Lung (tissue), 12 donors: Measurements from ENCODE around the gene CENPA. TPM values are rescaled to one million over a fixed set of nuclear protein-coding genes. Genes with fewer than 3 reads are reported as not detected.
A peak's percentile ranks its signal among the peaks of the same experiment; 100 is the strongest.

ENCODE experiments used
- ATAC-seq: fragments of 200-7000 bp; cut with Tn5 transposase; one replicate; pipeline ENCODE4 v1.9.1; 2020; ENCODE audit warnings: moderate number of reproducible peaks; ENCODE audit not compliant: insufficient read depth, low FRiP score
- DNase-seq, 3 donors: peaks; one replicate each; pipeline ENCODE4 v3.0.0-alpha.2; 2013 to 2017
- H3K27ac ChIP-seq, 2 donors: one replicate each; pipeline ENCODE4 v1.5.1; 2013; ENCODE audit warnings: mild to moderate bottlenecking in 2 of 2, moderate library complexity in 2 of 2, control low read depth in 1 of 2, inconsistent platforms in 1 of 2, low read depth in 1 of 2, low read length in 1 of 2
- H3K27me3 ChIP-seq, 3 donors: one replicate each; pipeline ENCODE4 v1.5.1; 2013; ENCODE audit warnings: low read length in 2 of 3; ENCODE audit not compliant: control insufficient read depth in 3 of 3, insufficient read depth in 3 of 3
- H3K36me3 ChIP-seq, 4 donors: one replicate each; pipeline ENCODE4 v1.5.1; 2013; ENCODE audit warnings: low read length in 4 of 4, mild to moderate bottlenecking in 1 of 4, moderate library complexity in 1 of 4; ENCODE audit not compliant: control insufficient read depth in 4 of 4, insufficient read depth in 4 of 4
- H3K4me1 ChIP-seq, 5 donors: one replicate each; pipeline ENCODE4 v1.5.1; 2013; ENCODE audit warnings: low read length in 5 of 5, mild to moderate bottlenecking in 2 of 5, moderate library complexity in 1 of 5; ENCODE audit not compliant: control insufficient read depth in 5 of 5, insufficient read depth in 5 of 5
- H3K4me3 ChIP-seq: one replicate; pipeline ENCODE4 v1.5.1; 2013; ENCODE audit warnings: mild to moderate bottlenecking, control low read depth, moderate library complexity
- H3K9ac ChIP-seq, 2 donors: one replicate each; pipeline ENCODE4 v1.5.1; 2013; ENCODE audit warnings: low read length in 2 of 2, control low read depth in 1 of 2; ENCODE audit not compliant: insufficient read depth in 1 of 2
- H3K9me3 ChIP-seq, 4 donors: one replicate each; pipeline ENCODE4 v1.5.1; 2013; ENCODE audit warnings: low read length in 3 of 4, mild to moderate bottlenecking in 1 of 4, moderate library complexity in 1 of 4; ENCODE audit not compliant: control insufficient read depth in 4 of 4, insufficient read depth in 3 of 4
- WGBS, 2 donors: extraction: QIAGEN DNeasy Blood & Tissue Kit; methylation state at CpG; one replicate each; pipeline ENCODE4 v1.1.7; 2013; 5-methylcytosine and 5-hydroxymethylcytosine counted together
- polyA plus RNA-seq, 2 donors: library from polyadenylated mRNA; stranded (reverse); fragments of 200-250 nt; gene quantifications; one replicate each; pipeline ENCODE4 v1.2.1, GENCODE V29; 2013
- total RNA-seq, 2 donors: library from RNA; depleted of rRNA in 1 of 2; stranded (reverse); fragments of >200 nt in 1 of 2; gene quantifications; one replicate each; pipeline ENCODE4 v1.2.1, GENCODE V29; 2014 to 2021
- TF ChIP-seq, protein P1 (sequence below): IDR thresholded peaks from 2 replicates; pipeline ENCODE4 v1.5.1; 2012; ENCODE audit warnings: mild to moderate bottlenecking; ENCODE audit errors: control extremely low read depth, extremely low read depth
- donor health status: control.
- donor health status: control.
- donor health status: Bipolar disorder and iron deficiency.
- donor health status: healthy.
- donor health status: DM: yes; HTN: yes; CAD: no.

The CENPA gene
- total and polyA plus RNA-seq, 4 donors: 0.71 to 1.5 (median 0.95) TPM

DNA sequence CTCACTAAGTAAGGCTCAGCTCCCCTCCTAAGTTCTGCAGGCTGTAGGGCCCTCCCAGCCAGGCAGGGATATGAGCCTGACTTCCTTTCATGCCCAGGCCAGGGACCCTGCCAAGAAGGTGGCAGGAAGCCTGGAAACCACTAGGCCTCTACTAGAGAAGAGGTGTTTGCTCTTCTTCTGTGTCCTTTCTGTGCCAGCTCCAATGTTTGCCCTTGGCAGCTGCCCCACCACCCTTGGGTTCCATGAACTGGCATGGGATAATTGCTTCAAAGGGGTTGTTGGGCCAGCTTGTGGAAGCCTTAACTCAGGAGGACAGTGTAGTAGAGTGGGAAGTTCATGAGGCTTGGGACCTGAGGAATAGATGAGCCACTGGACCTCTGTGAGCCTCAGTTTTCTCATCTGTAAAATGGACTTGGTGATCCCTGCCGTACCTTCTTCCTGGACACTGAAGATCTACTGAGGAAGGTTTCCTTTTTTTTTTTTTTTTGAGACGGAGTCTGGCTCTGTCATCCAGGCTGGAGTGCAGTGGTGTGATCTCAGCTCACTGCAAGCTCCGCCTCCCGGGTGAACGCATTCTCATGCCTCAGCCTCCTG, 17.9 kb upstream of the CENPA start:
- TF ChIP-seq, protein P1, sequence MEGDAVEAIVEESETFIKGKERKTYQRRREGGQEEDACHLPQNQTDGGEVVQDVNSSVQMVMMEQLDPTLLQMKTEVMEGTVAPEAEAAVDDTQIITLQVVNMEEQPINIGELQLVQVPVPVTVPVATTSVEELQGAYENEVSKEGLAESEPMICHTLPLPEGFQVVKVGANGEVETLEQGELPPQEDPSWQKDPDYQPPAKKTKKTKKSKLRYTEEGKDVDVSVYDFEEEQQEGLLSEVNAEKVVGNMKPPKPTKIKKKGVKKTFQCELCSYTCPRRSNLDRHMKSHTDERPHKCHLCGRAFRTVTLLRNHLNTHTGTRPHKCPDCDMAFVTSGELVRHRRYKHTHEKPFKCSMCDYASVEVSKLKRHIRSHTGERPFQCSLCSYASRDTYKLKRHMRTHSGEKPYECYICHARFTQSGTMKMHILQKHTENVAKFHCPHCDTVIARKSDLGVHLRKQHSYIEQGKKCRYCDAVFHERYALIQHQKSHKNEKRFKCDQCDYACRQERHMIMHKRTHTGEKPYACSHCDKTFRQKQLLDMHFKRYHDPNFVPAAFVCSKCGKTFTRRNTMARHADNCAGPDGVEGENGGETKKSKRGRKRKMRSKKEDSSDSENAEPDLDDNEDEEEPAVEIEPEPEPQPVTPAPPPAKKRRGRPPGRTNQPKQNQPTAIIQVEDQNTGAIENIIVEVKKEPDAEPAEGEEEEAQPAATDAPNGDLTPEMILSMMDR: no peak
- no peaks in the 10 kb centered on the region for H3K9me3 ChIP-seq
- H3K4me3 ChIP-seq: no peak overlapping the region
- H3K27ac ChIP-seq: no peak overlapping the region
- 94 to 97% methylated on average over 4 to 5 of the region's 5 CpGs for WGBS, 2 donors
- no peak overlapping the region for H3K9ac ChIP-seq
- H3K27me3 ChIP-seq: no peaks in the 10 kb centered on the region
- ATAC-seq (no peak), DNase-seq (no peak)
- peaks cover 0 to 45% (median 20%) of the 10 kb centered on the region in 5 donors for H3K4me1 ChIP-seq
- peaks cover 0 to 3% (median 1%) of the 10 kb centered on the region in 4 donors for H3K36me3 ChIP-seq

DNA sequence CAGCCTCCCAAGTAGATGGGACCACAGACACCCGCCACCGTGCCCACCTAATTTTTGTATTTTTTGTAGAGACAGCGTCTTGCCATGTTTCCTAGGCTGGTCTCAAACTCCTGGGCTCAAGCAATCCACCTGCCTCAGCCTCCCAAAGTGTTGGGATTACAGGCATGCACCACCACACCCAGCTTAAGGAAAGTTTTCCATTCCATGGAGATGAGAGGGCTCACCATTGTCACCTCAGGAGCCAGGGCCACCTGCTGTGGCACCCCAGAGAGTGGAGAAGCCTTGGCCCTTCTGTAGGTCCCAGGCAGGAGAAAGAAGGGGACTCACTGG, 17.1 kb upstream of the CENPA start:
- no peak for DNase-seq
- no peaks in the 10 kb centered on the region for H3K9me3 ChIP-seq
- H3K36me3 ChIP-seq: peaks cover 0 to 3% (median 1%) of the 10 kb centered on the region in 4 donors
- no peak overlapping the region for H3K9ac ChIP-seq
- WGBS, 2 donors: 98 to 100% methylated on average over 3 of the region's 3 CpGs
- H3K4me3 ChIP-seq: no peak overlapping the region
- no peak for ATAC-seq
- TF ChIP-seq, protein P1: no peak
- H3K27ac ChIP-seq: no peak overlapping the region
- no peaks in the 10 kb centered on the region for H3K27me3 ChIP-seq
- peaks cover 0 to 41% (median 20%) of the 10 kb centered on the region in 5 donors for H3K4me1 ChIP-seq

DNA sequence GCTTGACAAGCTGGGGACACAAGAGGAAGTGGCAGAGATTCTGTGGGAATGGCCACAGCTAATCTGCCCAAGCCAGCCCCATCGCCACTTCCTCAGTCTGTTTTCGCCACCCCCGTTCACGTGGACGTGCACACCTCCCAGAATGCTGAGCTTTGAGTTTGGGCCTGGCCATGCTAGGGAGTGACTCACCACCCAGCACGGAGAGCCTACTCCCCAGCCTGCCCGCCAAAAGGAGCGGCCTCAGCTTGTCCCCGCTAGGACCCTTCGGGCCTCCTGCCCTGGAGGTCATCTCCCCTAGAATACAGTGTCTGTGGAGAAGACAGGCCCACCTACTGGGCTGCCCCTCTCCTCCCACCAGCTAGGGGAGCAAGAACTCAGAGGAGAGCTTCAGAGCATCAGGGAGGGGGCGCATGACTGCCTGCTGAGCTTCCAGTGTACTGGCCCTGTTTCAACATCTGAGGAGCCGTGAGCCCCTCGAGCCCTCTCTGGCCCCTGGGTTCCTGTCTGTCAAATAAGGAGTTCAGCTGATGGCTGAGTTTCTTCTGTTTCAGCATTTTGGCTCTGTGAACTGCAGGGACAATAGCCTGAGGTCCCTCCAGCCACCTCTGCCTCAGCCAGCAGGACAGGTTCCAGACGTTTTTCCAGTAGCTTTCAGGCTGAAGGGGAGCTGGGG, 16.6 kb upstream of the CENPA start:
- WGBS, 2 donors: 25 to 55% methylated on average over 13 to 14 of the region's 14 CpGs
- peaks cover 0 to 6% (median 1%) of the 10 kb centered on the region in 4 donors for H3K36me3 ChIP-seq
- no peak overlapping the region for H3K9ac ChIP-seq
- H3K27me3 ChIP-seq: no peaks in the 10 kb centered on the region
- H3K27ac ChIP-seq: peak overlapping the region in 1 of 2 donors; percentile 48
- H3K4me3 ChIP-seq: no peak overlapping the region
- peaks cover 0 to 41% (median 20%) of the 10 kb centered on the region in 5 donors for H3K4me1 ChIP-seq
- DNase-seq (peak in 1 of 3 donors; percentile 23), ATAC-seq (peak; percentile 39)
- TF ChIP-seq, protein P1: no peak
- H3K9me3 ChIP-seq: no peaks in the 10 kb centered on the region
